Dendritic cell treated with granulocyte-macrophage colony-stimulating factor and Interleukin-4, amounts not matched to agents 40 ng/mL and 50 ng/mL, for 4 days (primary cell): ENCODE measurements around the gene CNGA3.

Source experiments
- H3K27ac Mint-ChIP-seq: one replicate; pipeline ENCODE4 v1.8.0; 2022; ENCODE audit warnings: mild to moderate bottlenecking, mixed read lengths
- H3K27me3 Mint-ChIP-seq: one replicate; pipeline ENCODE4 v1.8.0; 2022; ENCODE audit warnings: mild to moderate bottlenecking, mixed read lengths
- H3K36me3 Mint-ChIP-seq: one replicate; pipeline ENCODE4 v1.8.0; 2022; ENCODE audit warnings: low read depth, mixed read lengths
- H3K4me1 Mint-ChIP-seq: one replicate; pipeline ENCODE4 v1.8.0; 2022; ENCODE audit warnings: low read depth, mixed read lengths
- H3K4me3 Mint-ChIP-seq: one replicate; pipeline ENCODE4 v1.8.0; 2022; ENCODE audit warnings: mild to moderate bottlenecking, moderate library complexity, mixed read lengths
- H3K9me3 Mint-ChIP-seq: one replicate; pipeline ENCODE4 v1.8.0; 2022; ENCODE audit warnings: mixed read lengths
- intact Hi-C: fragments of 100-400 bp; cut with micrococcal nuclease; formaldehyde crosslinking; loops from one replicate; pipeline ENCODE4 v1.15.0; 2022

The CNGA3 gene

DNA sequence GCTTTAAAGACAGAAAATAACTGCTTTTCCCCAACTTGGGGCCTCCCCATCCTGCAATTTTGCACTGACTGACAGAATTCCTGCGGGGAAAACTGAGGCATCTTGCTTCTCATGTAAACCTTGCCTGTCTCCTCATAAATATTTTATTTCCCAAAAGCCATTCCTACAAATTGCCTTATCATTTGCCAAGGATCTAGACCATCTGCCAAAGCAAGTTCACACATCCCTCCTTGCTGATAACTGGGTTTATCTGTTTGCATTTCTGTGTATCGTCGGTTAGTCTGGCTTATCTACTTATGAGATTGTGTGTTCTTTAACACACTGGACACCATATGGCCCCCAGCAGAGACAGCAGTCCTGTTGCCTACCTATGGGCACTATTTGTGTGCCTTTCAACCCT is 3.0 kb upstream of the CNGA3 start:
- intact Hi-C loops, result no loop called here
- H3K4me3 Mint-ChIP-seq, result no peak overlapping the region
- H3K4me1 Mint-ChIP-seq, result peaks cover 16% of the 10 kb centered on the region
- H3K9me3 Mint-ChIP-seq, result no peaks in the 10 kb centered on the region
- H3K27ac Mint-ChIP-seq, result no peak overlapping the region
- peaks cover 68% of the 10 kb centered on the region for H3K27me3 Mint-ChIP-seq
- H3K36me3 Mint-ChIP-seq, result no peaks in the 10 kb centered on the region

- intact Hi-C loops, result no loop called here
- Mint-ChIP-seq H3K27ac (no peak overlapping the region), H3K4me3 (no peak overlapping the region), H3K9me3 (no peaks in the 10 kb centered on the region), H3K36me3 (no peaks in the 10 kb centered on the region), H3K4me1 (peaks cover 23% of the 10 kb centered on the region), H3K27me3 (peaks cover 92% of the 10 kb centered on the region)
These were observed 1.2 kb downstream of the CNGA3 start for GRCh38 chr2:98347298-98348065.

GRCh38 chr2:98348066-98348561 is 1.9 kb downstream of the CNGA3 start:
- Mint-ChIP-seq H3K27me3 (peaks cover 88% of the 10 kb centered on the region), H3K9me3 (no peaks in the 10 kb centered on the region), H3K4me1 (peaks cover 23% of the 10 kb centered on the region), H3K36me3 (no peaks in the 10 kb centered on the region), H3K4me3 (no peak overlapping the region), H3K27ac (no peak overlapping the region)
- intact Hi-C loops, result no loop called here

DNA sequence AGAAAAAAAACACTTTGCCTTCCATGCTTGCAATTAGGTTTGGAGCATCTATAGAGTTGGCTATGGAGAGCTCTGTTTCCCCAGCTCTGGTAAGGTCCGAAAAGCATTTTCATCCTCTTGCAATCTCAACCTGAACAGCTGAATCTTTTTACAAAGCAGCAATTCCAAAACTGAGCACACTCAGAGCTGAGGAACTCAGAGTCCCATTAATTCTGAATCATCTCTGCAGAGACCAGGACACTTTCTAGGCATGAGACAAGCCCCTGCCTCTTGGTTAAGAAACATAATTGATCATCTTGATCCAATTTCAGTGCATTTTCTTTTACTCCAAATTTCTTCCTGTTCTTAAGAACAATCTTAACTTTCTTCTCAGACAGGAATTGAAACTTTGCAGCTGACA is 4.2 kb downstream of the CNGA3 start:
- H3K4me1 Mint-ChIP-seq, result peaks cover 23% of the 10 kb centered on the region
- peaks cover 72% of the 10 kb centered on the region for H3K27me3 Mint-ChIP-seq
- no peak overlapping the region for H3K27ac Mint-ChIP-seq
- intact Hi-C loops, result no loop called here
- no peak overlapping the region for H3K4me3 Mint-ChIP-seq
- no peaks in the 10 kb centered on the region for H3K9me3 Mint-ChIP-seq
- no peaks in the 10 kb centered on the region for H3K36me3 Mint-ChIP-seq

- peaks cover 38% of the 10 kb centered on the region for H3K27me3 Mint-ChIP-seq
- H3K9me3 Mint-ChIP-seq, result no peaks in the 10 kb centered on the region
- no peak overlapping the region for H3K4me3 Mint-ChIP-seq
- intact Hi-C loops, result no loop called here
- peaks cover under 1% of the 10 kb centered on the region for H3K4me1 Mint-ChIP-seq
- no peaks in the 10 kb centered on the region for H3K36me3 Mint-ChIP-seq
- no peak overlapping the region for H3K27ac Mint-ChIP-seq
These were observed 9.6 kb downstream of the CNGA3 start for GRCh38 chr2:98355881-98356280.

DNA sequence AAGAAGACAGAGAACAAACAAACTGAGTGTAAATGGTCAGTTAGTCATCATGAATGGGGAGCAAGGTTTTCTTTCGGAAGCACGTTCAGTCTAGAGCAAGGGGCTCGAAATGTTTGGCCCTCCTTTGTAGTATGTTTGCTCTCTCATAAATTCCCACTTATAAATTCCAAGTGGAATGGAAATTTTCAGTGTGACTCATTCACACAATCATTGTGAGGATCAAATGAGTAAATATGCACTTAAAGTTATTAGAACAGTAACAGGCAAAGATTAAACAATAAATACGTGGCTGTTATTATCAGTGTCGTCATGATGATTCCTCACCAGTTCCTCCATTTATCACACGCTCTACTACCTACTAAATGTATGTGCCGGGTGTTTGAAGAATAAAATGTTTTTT is 10.5 kb downstream of the CNGA3 start:
- no peak overlapping the region for H3K4me3 Mint-ChIP-seq
- intact Hi-C loops, result no loop called here

DNA sequence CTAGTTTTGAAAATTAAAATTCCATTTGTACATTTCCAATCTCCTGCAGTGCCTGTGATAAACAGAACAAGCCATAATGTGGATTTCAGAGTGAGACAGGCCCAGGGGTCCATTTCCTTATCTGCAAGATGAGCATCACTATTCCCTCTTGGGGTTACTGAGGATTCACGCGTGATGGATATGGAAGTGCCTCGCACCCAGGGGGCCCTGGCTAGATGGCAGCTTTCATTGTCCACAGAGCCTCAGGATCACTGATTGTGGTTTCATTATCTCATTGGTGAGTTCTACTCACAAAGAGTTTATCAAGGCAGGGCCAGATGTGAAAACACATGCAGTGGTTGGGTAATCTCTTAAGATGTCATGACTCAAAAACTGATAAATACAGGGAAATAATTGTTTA is 11.6 kb downstream of the CNGA3 start:
- Mint-ChIP-seq H3K9me3 (no peaks in the 10 kb centered on the region), H3K36me3 (no peaks in the 10 kb centered on the region), H3K27ac (no peak overlapping the region), H3K4me1 (no peaks in the 10 kb centered on the region), H3K4me3 (no peak overlapping the region), H3K27me3 (peaks cover 27% of the 10 kb centered on the region)
- intact Hi-C loops, result no loop called here

More for the DNA sequence above, 10.5 kb downstream of the CNGA3 start:
- Mint-ChIP-seq H3K27me3 (peaks cover 32% of the 10 kb centered on the region), H3K4me1 (no peaks in the 10 kb centered on the region), H3K36me3 (no peaks in the 10 kb centered on the region), H3K9me3 (no peaks in the 10 kb centered on the region), H3K27ac (no peak overlapping the region)

DNA sequence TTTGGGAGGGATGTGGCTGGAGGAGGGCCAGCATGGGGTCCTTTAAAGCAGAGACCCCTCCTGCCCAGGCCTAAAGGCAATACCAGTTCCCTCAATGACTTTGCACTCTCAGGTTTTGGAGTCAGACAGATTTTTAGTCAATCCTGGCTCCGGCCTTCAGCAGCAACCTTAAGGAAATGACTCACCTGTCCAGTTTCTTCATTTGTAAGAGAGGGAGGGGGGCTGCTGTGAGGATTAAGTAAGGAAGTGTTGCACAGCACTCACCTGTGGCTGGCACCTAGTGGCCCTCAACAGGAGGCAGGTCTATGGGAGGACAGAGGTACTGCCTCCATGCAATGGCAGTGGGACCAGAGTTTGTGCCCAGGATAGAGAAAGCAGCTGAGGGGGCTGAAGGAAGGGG is 13.7 kb downstream of the CNGA3 start:
- H3K27ac Mint-ChIP-seq, result no peak overlapping the region
- H3K4me1 Mint-ChIP-seq, result no peaks in the 10 kb centered on the region
- H3K4me3 Mint-ChIP-seq, result no peak overlapping the region

DNA sequence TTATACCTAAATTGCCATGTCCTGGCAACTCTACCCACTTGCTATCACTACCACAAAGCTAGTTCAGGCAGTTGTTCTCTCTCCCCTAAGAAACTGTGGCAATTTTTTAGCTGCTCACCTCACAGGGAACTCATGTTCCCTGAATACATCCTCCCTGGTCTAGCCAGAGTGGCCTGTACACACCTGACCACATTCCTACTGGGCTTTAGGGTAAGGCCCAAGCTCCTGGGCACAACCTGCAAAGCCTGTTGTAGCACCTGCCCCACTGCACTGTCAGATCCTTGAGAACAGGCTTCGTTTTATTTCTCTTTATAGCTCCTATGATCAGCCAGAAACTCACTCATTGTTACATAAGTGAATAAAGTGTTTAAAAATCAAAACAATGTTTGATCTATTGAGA is 21.5 kb downstream of the CNGA3 start:
- no peak overlapping the region for H3K4me3 Mint-ChIP-seq
- no peaks in the 10 kb centered on the region for H3K36me3 Mint-ChIP-seq
- no peaks in the 10 kb centered on the region for H3K4me1 Mint-ChIP-seq
- H3K27ac Mint-ChIP-seq, result no peak overlapping the region
- peaks cover 34% of the 10 kb centered on the region for H3K27me3 Mint-ChIP-seq
- intact Hi-C loops, result no loop called here
- peaks cover 16% of the 10 kb centered on the region for H3K9me3 Mint-ChIP-seq

More for the DNA sequence above, 13.7 kb downstream of the CNGA3 start:
- intact Hi-C loops, result no loop called here
- H3K27me3 Mint-ChIP-seq, result peaks cover 33% of the 10 kb centered on the region
- no peaks in the 10 kb centered on the region for H3K36me3 Mint-ChIP-seq
- H3K9me3 Mint-ChIP-seq, result no peaks in the 10 kb centered on the region

DNA sequence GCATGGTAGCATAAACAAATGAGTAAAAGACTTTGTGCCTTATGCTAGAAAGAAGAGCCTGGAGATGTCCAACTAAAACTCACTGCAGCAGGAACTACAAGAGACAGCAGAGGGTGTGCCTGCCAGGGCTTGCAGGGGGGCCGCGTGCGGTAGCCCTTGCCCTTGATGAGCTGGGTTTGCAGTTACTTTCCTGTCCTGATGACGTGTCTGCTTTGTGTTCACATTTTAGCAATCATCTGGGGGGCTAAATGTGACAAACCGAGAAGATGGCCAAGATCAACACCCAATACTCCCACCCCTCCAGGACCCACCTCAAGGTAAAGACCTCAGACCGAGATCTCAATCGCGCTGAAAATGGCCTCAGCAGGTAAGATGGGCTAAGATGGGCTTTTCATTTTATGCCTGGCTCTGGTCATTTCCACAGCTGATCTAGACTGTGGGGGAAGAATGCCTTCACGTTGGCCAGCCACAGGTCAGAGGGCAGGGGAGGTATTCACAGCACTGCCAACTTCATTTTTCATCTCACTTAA is 23.5 kb downstream of the CNGA3 start:
- Mint-ChIP-seq H3K4me1 (no peaks in the 10 kb centered on the region), H3K4me3 (no peak overlapping the region), H3K27me3 (peaks cover 37% of the 10 kb centered on the region), H3K36me3 (no peaks in the 10 kb centered on the region), H3K27ac (no peak overlapping the region), H3K9me3 (peaks cover 16% of the 10 kb centered on the region)
- intact Hi-C loops, result no loop called here

DNA sequence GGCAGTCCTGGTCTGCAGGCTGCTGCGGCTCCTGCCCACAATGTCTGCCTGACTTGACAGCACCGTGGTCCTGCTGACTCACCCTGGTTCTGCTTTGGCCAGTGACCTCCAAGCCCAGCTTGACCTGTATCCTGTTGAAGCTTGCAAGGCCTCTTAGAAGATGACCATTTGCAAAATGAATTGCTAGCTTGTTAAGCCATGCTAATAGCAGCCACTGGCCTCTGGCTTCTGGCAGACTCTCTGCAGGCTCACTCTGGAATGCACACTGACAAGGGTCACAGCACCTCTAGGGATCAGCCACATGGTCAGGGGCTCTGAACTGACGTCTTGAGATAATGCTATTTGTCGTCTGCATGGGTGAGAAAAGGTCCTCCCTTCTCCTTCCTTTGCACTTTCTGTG is 25.9 kb downstream of the CNGA3 start:
- Mint-ChIP-seq H3K36me3 (no peaks in the 10 kb centered on the region), H3K4me3 (no peak overlapping the region), H3K27ac (no peak overlapping the region), H3K9me3 (peaks cover 16% of the 10 kb centered on the region), H3K4me1 (no peaks in the 10 kb centered on the region), H3K27me3 (peaks cover 42% of the 10 kb centered on the region)
- intact Hi-C loops, result no loop called here

DNA sequence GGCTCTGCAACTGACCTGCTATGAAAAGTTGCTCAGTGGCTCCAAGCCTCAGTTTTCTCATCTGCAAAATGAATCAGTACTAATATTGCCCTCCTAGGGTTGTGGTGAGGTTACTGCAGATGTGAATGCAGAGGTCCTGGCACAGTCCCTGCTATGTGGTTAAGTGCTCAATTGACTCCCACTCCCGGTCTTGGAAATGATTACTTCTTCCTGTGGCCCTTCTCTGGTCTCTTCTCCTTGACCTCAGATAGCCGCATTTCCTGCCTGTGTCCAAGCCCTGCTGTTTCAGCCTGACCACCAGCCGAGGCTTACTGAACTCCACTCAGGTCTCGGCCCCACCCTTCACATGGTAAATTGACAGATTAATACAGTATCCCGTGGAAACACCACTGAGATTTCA is 26.3 kb downstream of the CNGA3 start:
- H3K27ac Mint-ChIP-seq, result no peak overlapping the region

GRCh38 chr2:98374286-98374685 is 28.0 kb downstream of the CNGA3 start:
- no peaks in the 10 kb centered on the region for H3K4me1 Mint-ChIP-seq
- intact Hi-C loops, result no loop called here
- H3K4me3 Mint-ChIP-seq, result no peak overlapping the region

More for the DNA sequence above, 26.3 kb downstream of the CNGA3 start:
- no peak overlapping the region for H3K4me3 Mint-ChIP-seq
- intact Hi-C loops, result no loop called here
- no peaks in the 10 kb centered on the region for H3K4me1 Mint-ChIP-seq
- peaks cover 45% of the 10 kb centered on the region for H3K27me3 Mint-ChIP-seq
- peaks cover 12% of the 10 kb centered on the region for H3K9me3 Mint-ChIP-seq
- no peaks in the 10 kb centered on the region for H3K36me3 Mint-ChIP-seq

GRCh38 chr2:98374958-98375570 is 28.8 kb downstream of the CNGA3 start:
- no peaks in the 10 kb centered on the region for H3K4me1 Mint-ChIP-seq
- H3K4me3 Mint-ChIP-seq, result no peak overlapping the region
- peaks cover 61% of the 10 kb centered on the region for H3K27me3 Mint-ChIP-seq
- H3K27ac Mint-ChIP-seq, result no peak overlapping the region
- H3K36me3 Mint-ChIP-seq, result no peaks in the 10 kb centered on the region
- intact Hi-C loops, result no loop called here
- H3K9me3 Mint-ChIP-seq, result no peaks in the 10 kb centered on the region

More at GRCh38 chr2:98374286-98374685, 28.0 kb downstream of the CNGA3 start:
- no peaks in the 10 kb centered on the region for H3K9me3 Mint-ChIP-seq
- no peak overlapping the region for H3K27ac Mint-ChIP-seq
- H3K36me3 Mint-ChIP-seq, result no peaks in the 10 kb centered on the region
- H3K27me3 Mint-ChIP-seq, result peaks cover 58% of the 10 kb centered on the region
